MCF 10A (cell line): Measurements from ENCODE around the gene OR10X1. TPM values are rescaled to one million over a fixed set of nuclear protein-coding genes. Genes with fewer than 3 reads are reported as not detected.

ENCODE experiments used
- BruUV-seq: library from RNA; stranded (reverse); fragments of 400-500 nt; replicated peaks from 2 replicates; lab custom pipeline; 2021; lab: Mats Ljungman, UMichigan
- CTCF ChIA-PET: fragments of 300-600 bp; sonication (Branson Sonifier 250); formaldehyde crosslinking; extraction: SDS; loops from one replicate; lab custom pipeline; 2021; ENCODE audit warnings: antibody characterized with exemption, inconsistent platforms; lab: Yijun Ruan, JAX
- POLR2A ChIA-PET: fragments of 300-600, 350-650 bp; sonication (Branson Sonifier 250); formaldehyde crosslinking; extraction: SDS; loops from one replicate; lab custom pipeline; 2020; ENCODE audit warnings: antibody characterized with exemption, inconsistent platforms; lab: Yijun Ruan, JAX
- DNase-seq: peaks from one replicate; pipeline ENCODE4 v3.0.0-alpha.2; 2018; ENCODE audit not compliant: unreplicated experiment
- H3K27ac Mint-ChIP-seq: one replicate; pipeline ENCODE4 v1.8.0; 2022; ENCODE audit warnings: mild to moderate bottlenecking, low read depth, mixed read lengths; ENCODE audit not compliant: unreplicated experiment
- H3K27me3 Mint-ChIP-seq: one replicate; pipeline ENCODE4 v1.8.0; 2022; ENCODE audit warnings: mixed read lengths; ENCODE audit not compliant: insufficient read depth, unreplicated experiment
- H3K36me3 Mint-ChIP-seq: one replicate; pipeline ENCODE4 v1.8.0; 2022; ENCODE audit warnings: mild to moderate bottlenecking, moderate library complexity, mixed read lengths; ENCODE audit not compliant: insufficient read depth, unreplicated experiment
- H3K4me1 Mint-ChIP-seq: one replicate; pipeline ENCODE4 v1.8.0; 2022; ENCODE audit warnings: mixed read lengths; ENCODE audit not compliant: insufficient read depth, unreplicated experiment
- H3K4me3 Mint-ChIP-seq: one replicate; pipeline ENCODE4 v1.8.0; 2022; ENCODE audit warnings: mild to moderate bottlenecking, moderate library complexity, mixed read lengths; ENCODE audit not compliant: unreplicated experiment
- H3K9me3 Mint-ChIP-seq: one replicate; pipeline ENCODE4 v1.8.0; 2022; ENCODE audit warnings: mixed read lengths; ENCODE audit not compliant: unreplicated experiment
- CTCF ChIP-seq: fragments of 200-600 bp; IDR thresholded peaks from one replicate; pipeline ENCODE4 v1.8.0; 2022; ENCODE audit warnings: antibody characterized with exemption, mild to moderate bottlenecking; ENCODE audit not compliant: unreplicated experiment
- intact Hi-C: fragments of 100-400 bp; cut with micrococcal nuclease; formaldehyde crosslinking; loops from 2 replicates; pipeline ENCODE4 v1.14.1; 2022
- total RNA-seq: library from RNA; stranded (reverse); gene quantifications from 2 replicates; pipeline ENCODE4 v1.2.3, GENCODE V29; 2022

Gene OR10X1
- total RNA-seq, 1 experiment from 2014 or later = not detected

- no peak overlapping the region for H3K27ac Mint-ChIP-seq
- no TSS peak for BruUV-seq
- H3K36me3 Mint-ChIP-seq = no peaks in the 10 kb centered on the region
- DNase-seq = no peak
- CTCF ChIA-PET = interaction anchor here (0.6 to 1.2 kb wide), 4 partner anchors 10 to 529 kb away, joined by 3 to 4 read pairs (median 4); partner anchors contain the start of gene OR6Y1
- no peak for TF ChIP-seq CTCF
- intact Hi-C loops = no loop called here
- H3K27me3 Mint-ChIP-seq = peaks cover 81% of the 10 kb centered on the region
- POLR2A ChIA-PET = no interaction called here
- H3K4me1 Mint-ChIP-seq = no peaks in the 10 kb centered on the region
- H3K9me3 Mint-ChIP-seq = no peaks in the 10 kb centered on the region
- H3K4me3 Mint-ChIP-seq = no peak overlapping the region
Observed at GRCh38 chr1:158563853-158564252, 15.8 kb downstream of the OR10X1 start.

GRCh38 chr1:158559696-158560095 lies 20.0 kb downstream of the OR10X1 start:
- no peak overlapping the region for H3K4me3 Mint-ChIP-seq
- BruUV-seq = no TSS peak

GRCh38 chr1:158554352-158554751 lies 25.3 kb downstream of the OR10X1 start, which contains the start of gene OR6Y1:
OR6Y1 (minus strand) TSS chr1:158554405; CDS start chr1:158548105, 6,300 bp downstream.
- no peaks in the 10 kb centered on the region for H3K9me3 Mint-ChIP-seq
- BruUV-seq = no TSS peak
- DNase-seq = no peak
- H3K36me3 Mint-ChIP-seq = no peaks in the 10 kb centered on the region
- H3K27me3 Mint-ChIP-seq = peaks cover 68% of the 10 kb centered on the region
- CTCF ChIA-PET = interaction anchor here (0.8 kb wide), 1 partner anchor 10 kb away, joined by 3 read pairs; no protein-coding TSS in a partner anchor
- H3K4me3 Mint-ChIP-seq = no peak within 1 kb of the TSS
- no peaks in the 10 kb centered on the region for H3K4me1 Mint-ChIP-seq
- no peak for TF ChIP-seq CTCF
- intact Hi-C loops = no loop called here
- POLR2A ChIA-PET = no interaction called here
- H3K27ac Mint-ChIP-seq = no peak within 1 kb of the TSS

More at GRCh38 chr1:158559696-158560095, 20.0 kb downstream of the OR10X1 start:
- Mint-ChIP-seq H3K9me3 (no peaks in the 10 kb centered on the region), H3K27ac (no peak overlapping the region), H3K27me3 (peaks cover 68% of the 10 kb centered on the region), H3K36me3 (no peaks in the 10 kb centered on the region), H3K4me1 (no peaks in the 10 kb centered on the region)
- POLR2A ChIA-PET = no interaction called here
- TF ChIP-seq CTCF = no peak
- no peak for DNase-seq
- intact Hi-C loops = no loop called here
- CTCF ChIA-PET = no interaction called here

GRCh38 chr1:158552296-158552695 lies 27.4 kb downstream of the OR10X1 start:
- BruUV-seq = no TSS peak
- no peak for TF ChIP-seq CTCF

More at GRCh38 chr1:158552296-158552695, 27.4 kb downstream of the OR10X1 start:
- intact Hi-C loops = no loop called here
- H3K27me3 Mint-ChIP-seq = peaks cover 85% of the 10 kb centered on the region
- POLR2A ChIA-PET = no interaction called here
- no peak for DNase-seq
- CTCF ChIA-PET = interaction anchor here (0.6 to 1.8 kb wide), 3 partner anchors 25 to 495 kb away, joined by 3 to 8 read pairs (median 4); no protein-coding TSS in a partner anchor
- no peaks in the 10 kb centered on the region for H3K9me3 Mint-ChIP-seq
- no peak overlapping the region for H3K4me3 Mint-ChIP-seq
- H3K27ac Mint-ChIP-seq = no peak overlapping the region
- no peaks in the 10 kb centered on the region for H3K4me1 Mint-ChIP-seq
- no peaks in the 10 kb centered on the region for H3K36me3 Mint-ChIP-seq
